GM20000 (cell line): ENCODE results near the gene MPST.

Source experiments
- DNase-seq: peaks from one replicate; pipeline ENCODE4 v3.0.0; 2012; ENCODE audit warnings: low spot score
- CTCF ChIP-seq: IDR thresholded peaks from 2 replicates; pipeline ENCODE4 v1.5.1; 2012; ENCODE audit warnings: mild to moderate bottlenecking, control low read depth; ENCODE audit errors: extremely low read depth, missing control alignments

The MPST gene

GRCh38 chr22:37043828-37044538 is 24.4 kb downstream of the MPST start:
- peak; percentile 87 for DNase-seq
- TF ChIP-seq CTCF: peak; percentile 79

GRCh38 chr22:37044634-37045625 is 25.4 kb downstream of the MPST start:
- no peak for TF ChIP-seq CTCF
- DNase-seq: no peak

GRCh38 chr22:37045958-37046357 is 26.4 kb downstream of the MPST start:
- no peak for DNase-seq
- TF ChIP-seq CTCF: peak; percentile 19

- DNase-seq: no peak
- TF ChIP-seq CTCF: no peak
Measured at GRCh38 chr22:37046589-37046988, 27.0 kb downstream of the MPST start.

GRCh38 chr22:37047006-37047405 is 27.5 kb downstream of the MPST start:
- TF ChIP-seq CTCF: no peak
- DNase-seq: no peak

GRCh38 chr22:37048133-37048532 is 28.6 kb downstream of the MPST start:
- DNase-seq: no peak
- TF ChIP-seq CTCF: no peak

- DNase-seq: no peak
- TF ChIP-seq CTCF: no peak
Measured at GRCh38 chr22:37049224-37049623, 29.7 kb downstream of the MPST start.
